ENCODE data around the gene SORCS3. TPM values are rescaled to one million over a fixed set of nuclear protein-coding genes. Genes with fewer than 3 reads are reported as not detected.

SORCS3 gene
- total RNA-seq, 1 donor from 2014 or later = not detected

DNA sequence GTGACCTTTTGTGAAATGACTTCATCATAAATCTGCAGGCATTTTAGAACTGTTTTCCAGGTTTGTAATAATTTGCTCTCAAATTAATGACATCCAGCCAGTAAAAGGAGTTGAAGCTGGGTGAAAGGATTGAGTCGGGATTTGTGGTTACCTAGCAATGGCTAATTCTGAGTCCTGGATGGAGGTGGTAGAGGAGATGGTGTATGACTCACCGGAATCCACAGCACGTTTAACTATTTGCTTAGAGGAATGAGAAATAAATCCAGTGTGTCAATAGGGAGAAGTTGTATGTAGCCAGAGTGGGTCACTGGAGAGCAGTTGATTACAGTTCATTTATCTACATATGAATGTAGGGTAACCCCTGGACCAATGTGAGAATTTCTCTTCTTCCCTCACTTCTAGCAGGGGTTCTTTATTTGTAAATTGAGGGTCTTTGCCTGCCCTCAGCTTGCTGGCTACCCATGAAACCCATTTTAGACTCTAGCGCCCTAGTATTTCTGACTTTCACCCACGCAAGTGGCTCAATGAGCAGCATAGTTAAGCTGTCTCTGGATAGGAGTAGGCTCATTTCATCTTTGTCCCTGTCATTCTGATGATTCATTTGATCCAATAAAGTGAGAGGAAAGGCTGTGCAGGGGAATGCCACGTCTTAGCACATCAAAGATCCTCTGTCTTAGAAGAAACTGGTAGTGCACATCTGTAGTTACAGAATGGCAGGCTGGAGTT lies 547.8 kb downstream of the SORCS3 start:
- Histone ChIP-seq H3K9me3 (no peaks in the 10 kb centered on the region), H3K27me3 (no peaks in the 10 kb centered on the region), H3K27ac (no peak overlapping the region), H3K4me1 (no peaks in the 10 kb centered on the region), H3K36me3 (no peaks in the 10 kb centered on the region), H3K4me3 (no peak overlapping the region)
- TF ChIP-seq, protein P1, sequence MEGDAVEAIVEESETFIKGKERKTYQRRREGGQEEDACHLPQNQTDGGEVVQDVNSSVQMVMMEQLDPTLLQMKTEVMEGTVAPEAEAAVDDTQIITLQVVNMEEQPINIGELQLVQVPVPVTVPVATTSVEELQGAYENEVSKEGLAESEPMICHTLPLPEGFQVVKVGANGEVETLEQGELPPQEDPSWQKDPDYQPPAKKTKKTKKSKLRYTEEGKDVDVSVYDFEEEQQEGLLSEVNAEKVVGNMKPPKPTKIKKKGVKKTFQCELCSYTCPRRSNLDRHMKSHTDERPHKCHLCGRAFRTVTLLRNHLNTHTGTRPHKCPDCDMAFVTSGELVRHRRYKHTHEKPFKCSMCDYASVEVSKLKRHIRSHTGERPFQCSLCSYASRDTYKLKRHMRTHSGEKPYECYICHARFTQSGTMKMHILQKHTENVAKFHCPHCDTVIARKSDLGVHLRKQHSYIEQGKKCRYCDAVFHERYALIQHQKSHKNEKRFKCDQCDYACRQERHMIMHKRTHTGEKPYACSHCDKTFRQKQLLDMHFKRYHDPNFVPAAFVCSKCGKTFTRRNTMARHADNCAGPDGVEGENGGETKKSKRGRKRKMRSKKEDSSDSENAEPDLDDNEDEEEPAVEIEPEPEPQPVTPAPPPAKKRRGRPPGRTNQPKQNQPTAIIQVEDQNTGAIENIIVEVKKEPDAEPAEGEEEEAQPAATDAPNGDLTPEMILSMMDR (IDR thresholded peaks at IDR 0.05) = no peak
- DNase-seq (no peak), ATAC-seq (no peak)
- intact Hi-C loops (cut with DNase I) = no loop called here

DNA sequence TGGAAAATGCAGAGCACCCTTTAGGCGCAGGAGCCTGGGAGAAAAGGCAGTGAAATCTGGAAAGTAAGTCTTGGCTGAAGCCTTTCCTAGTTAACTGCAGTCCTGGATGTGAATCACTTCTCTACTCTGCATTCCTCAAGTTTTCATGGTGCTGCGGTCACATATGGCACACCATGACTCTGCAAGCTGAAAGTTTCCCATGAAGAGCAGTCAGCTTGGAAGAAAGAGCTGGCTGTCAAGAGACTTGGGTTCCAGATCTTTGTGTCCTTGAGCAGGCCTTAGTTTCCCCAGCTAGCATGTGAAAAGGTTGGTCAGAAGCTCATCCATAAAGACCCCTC lies 548.3 kb downstream of the SORCS3 start:
- Histone ChIP-seq H3K36me3 (no peaks in the 10 kb centered on the region), H3K9me3 (no peaks in the 10 kb centered on the region), H3K4me3 (no peak overlapping the region), H3K27ac (no peak overlapping the region), H3K27me3 (no peaks in the 10 kb centered on the region), H3K4me1 (no peaks in the 10 kb centered on the region)
- TF ChIP-seq, protein P1 (IDR thresholded peaks at IDR 0.05) = no peak
- intact Hi-C loops (cut with DNase I) = no loop called here
- ATAC-seq = no peak
- DNase-seq = no peak

DNA sequence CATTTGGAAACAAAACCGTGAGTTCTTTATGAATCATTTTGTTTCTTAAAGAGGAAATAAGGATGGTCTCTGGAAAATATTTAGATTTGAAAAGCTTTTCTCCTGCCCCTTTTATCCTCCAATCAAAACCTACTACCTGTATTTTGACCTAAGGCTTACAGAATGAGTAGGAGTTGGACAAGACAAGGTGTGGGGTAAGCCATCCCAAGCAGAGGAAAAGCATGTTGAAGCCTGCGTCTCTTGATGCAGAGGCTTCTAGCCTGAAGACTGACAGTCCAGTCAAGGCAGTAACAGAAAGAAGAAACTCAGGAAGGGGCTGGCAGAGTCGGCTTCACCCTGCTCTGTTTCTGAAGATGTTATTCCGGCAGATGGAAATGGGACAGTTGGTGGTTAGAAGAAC lies 551.1 kb downstream of the SORCS3 start:
- Histone ChIP-seq H3K27ac (no peak overlapping the region), H3K27me3 (no peaks in the 10 kb centered on the region), H3K36me3 (no peaks in the 10 kb centered on the region), H3K4me3 (no peak overlapping the region), H3K4me1 (no peaks in the 10 kb centered on the region), H3K9me3 (no peaks in the 10 kb centered on the region)
- TF ChIP-seq, protein P1 (IDR thresholded peaks at IDR 0.05) = no peak
- ATAC-seq (no peak), DNase-seq (no peak)
- intact Hi-C loops (cut with DNase I) = no loop called here

DNA sequence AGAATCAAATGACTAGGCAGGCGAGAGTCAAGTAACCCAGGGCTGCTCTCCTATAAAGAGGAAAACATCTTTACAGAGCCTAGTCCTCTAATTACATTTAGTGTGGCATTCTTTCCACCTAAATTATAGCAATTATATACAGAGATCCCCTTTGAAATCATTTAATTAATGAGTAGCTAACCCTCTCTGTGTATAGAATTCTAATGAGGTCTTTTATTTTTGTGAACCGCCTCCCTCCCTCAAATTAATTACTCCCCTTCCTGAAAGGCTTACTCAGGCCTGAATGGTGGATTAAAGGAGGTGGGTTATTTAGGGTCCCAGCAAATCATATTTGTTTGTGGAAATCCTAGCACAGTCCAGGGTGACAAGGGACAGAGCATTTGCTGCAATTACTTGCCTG lies 551.8 kb downstream of the SORCS3 start:
- Histone ChIP-seq H3K9me3 (no peaks in the 10 kb centered on the region), H3K27me3 (no peaks in the 10 kb centered on the region), H3K36me3 (no peaks in the 10 kb centered on the region), H3K4me1 (no peaks in the 10 kb centered on the region), H3K27ac (no peak overlapping the region), H3K4me3 (no peak overlapping the region)
- DNase-seq (no peak), ATAC-seq (no peak)
- TF ChIP-seq, protein P1 (IDR thresholded peaks at IDR 0.05) = no peak
- intact Hi-C loops (cut with DNase I) = no loop called here

DNA sequence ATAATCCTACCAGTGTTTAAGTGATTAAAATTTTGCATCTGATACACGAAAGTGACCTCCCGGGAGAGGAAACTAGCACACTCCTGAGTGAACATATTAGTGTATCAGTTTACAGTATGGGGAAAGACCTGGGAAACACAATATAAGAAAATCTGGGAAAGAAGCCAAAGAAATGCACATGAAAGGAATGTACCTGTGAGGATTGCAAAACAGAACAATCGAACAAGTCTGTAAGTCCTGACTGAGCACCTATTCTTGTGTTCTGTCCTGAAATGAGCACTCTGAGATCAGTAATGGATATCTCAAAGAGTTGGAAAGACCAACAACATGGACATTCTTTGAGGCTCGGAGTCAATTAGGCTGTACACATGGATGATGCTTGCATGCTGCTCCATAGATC lies 554.7 kb downstream of the SORCS3 start:
- no peak for ATAC-seq
- TF ChIP-seq, protein P1 (IDR thresholded peaks at IDR 0.05) = no peak
- intact Hi-C loops (cut with DNase I) = no loop called here
- Histone ChIP-seq H3K4me3 (no peak overlapping the region), H3K27ac (no peak overlapping the region), H3K9me3 (no peaks in the 10 kb centered on the region), H3K27me3 (no peaks in the 10 kb centered on the region), H3K4me1 (no peaks in the 10 kb centered on the region), H3K36me3 (no peaks in the 10 kb centered on the region)
- no peak for DNase-seq
